KMS-11 (cell line): ENCODE measurements around the gene SHOC1.
"Not testable (repeated sequence)": the region's sequence is repeated elsewhere in the genome, so short reads cannot be mapped to it uniquely, and the experiment has no call there.

Experiments
- H2AFZ ChIP-seq: fragments of 200-600 bp; sonication (generic); 2 replicates; pipeline ENCODE4 v1.6.1; 2016; ENCODE audit warnings: antibody characterized with exemption, mixed run types, low read depth
- H3K27ac ChIP-seq: fragments of 200-600 bp; sonication (generic); 2 replicates; pipeline ENCODE4 v1.6.1; 2016; ENCODE audit warnings: mild to moderate bottlenecking, mixed run types
- H3K27me3 ChIP-seq: fragments of 200-600 bp; sonication (generic); 2 replicates; pipeline ENCODE4 v1.6.1; 2017; ENCODE audit warnings: mild to moderate bottlenecking, low read depth, mixed run types, moderate library complexity; ENCODE audit not compliant: insufficient read depth
- H3K36me3 ChIP-seq: fragments of 200-600 bp; sonication (generic); 2 replicates; pipeline ENCODE4 v1.6.1; 2017; ENCODE audit warnings: mild to moderate bottlenecking, mixed run types; ENCODE audit not compliant: insufficient read depth
- H3K4me1 ChIP-seq: fragments of 200-600 bp; sonication (generic); 2 replicates; pipeline ENCODE4 v1.6.1; 2016; ENCODE audit warnings: mild to moderate bottlenecking, low read depth, mixed run types; ENCODE audit not compliant: poor library complexity, severe bottlenecking
- H3K4me2 ChIP-seq: fragments of 200-600 bp; sonication (generic); 2 replicates; pipeline ENCODE4 v1.7.0; 2016; ENCODE audit warnings: mild to moderate bottlenecking, mixed run types
- H3K4me3 ChIP-seq: fragments of 200-600 bp; sonication (generic); IDR thresholded peaks from 2 replicates; pipeline ENCODE4 v1.6.1; 2017; ENCODE audit warnings: low read depth, low read length, mixed read lengths; ENCODE audit not compliant: insufficient read depth
- H3K79me2 ChIP-seq: fragments of 200-600 bp; sonication (generic); 2 replicates; pipeline ENCODE4 v1.6.1; 2016; ENCODE audit warnings: low read depth, mixed run types; ENCODE audit not compliant: insufficient read depth
- H3K9ac ChIP-seq: fragments of 200-600 bp; sonication (generic); 2 replicates; pipeline ENCODE4 v1.6.1; 2016; ENCODE audit warnings: mild to moderate bottlenecking, mixed run types
- H4K20me1 ChIP-seq: fragments of 200-600 bp; sonication (generic); 2 replicates; pipeline ENCODE4 v1.6.1; 2016; ENCODE audit warnings: mild to moderate bottlenecking, mixed run types; ENCODE audit not compliant: insufficient read depth
- TF ChIP-seq, protein P1 (sequence below): fragments of 200-600 bp; sonication (generic); conservative IDR thresholded peaks from 2 replicates; pipeline ENCODE4 v1.6.1; 2017; ENCODE audit warnings: low read depth, mild to moderate bottlenecking, antibody characterized with exemption, low read length, moderate library complexity, mixed read lengths

SHOC1 gene

DNA sequence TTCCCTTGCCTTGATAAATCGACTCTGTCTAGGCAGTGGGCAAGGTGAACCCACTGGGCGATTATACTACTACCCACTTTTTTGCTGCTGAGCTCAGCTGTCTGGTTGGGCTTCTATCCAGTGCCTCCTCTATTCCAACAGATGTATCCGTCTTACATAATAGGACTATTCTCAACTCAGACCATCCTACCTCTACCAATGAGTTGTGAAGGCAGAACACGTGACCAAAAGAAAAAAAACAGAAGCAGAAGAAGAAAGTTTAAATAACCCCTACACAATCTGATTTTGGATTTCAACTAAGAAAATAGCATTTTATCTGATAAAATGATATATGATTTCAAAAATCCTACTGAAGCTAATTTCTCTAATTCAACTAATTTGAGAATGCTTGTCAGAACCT lies 16.2 kb upstream of the SHOC1 start:
- Histone ChIP-seq H4K20me1 (no peaks in the 10 kb centered on the region), H2AFZ (no peak overlapping the region), H3K79me2 (no peaks in the 10 kb centered on the region), H3K27me3 (no peaks in the 10 kb centered on the region), H3K9ac (no peak overlapping the region), H3K36me3 (no peaks in the 10 kb centered on the region), H3K4me2 (no peak overlapping the region), H3K4me3 (no peak overlapping the region), H3K4me1 (no peaks in the 10 kb centered on the region), H3K27ac (no peak overlapping the region)
- TF ChIP-seq, protein P1, sequence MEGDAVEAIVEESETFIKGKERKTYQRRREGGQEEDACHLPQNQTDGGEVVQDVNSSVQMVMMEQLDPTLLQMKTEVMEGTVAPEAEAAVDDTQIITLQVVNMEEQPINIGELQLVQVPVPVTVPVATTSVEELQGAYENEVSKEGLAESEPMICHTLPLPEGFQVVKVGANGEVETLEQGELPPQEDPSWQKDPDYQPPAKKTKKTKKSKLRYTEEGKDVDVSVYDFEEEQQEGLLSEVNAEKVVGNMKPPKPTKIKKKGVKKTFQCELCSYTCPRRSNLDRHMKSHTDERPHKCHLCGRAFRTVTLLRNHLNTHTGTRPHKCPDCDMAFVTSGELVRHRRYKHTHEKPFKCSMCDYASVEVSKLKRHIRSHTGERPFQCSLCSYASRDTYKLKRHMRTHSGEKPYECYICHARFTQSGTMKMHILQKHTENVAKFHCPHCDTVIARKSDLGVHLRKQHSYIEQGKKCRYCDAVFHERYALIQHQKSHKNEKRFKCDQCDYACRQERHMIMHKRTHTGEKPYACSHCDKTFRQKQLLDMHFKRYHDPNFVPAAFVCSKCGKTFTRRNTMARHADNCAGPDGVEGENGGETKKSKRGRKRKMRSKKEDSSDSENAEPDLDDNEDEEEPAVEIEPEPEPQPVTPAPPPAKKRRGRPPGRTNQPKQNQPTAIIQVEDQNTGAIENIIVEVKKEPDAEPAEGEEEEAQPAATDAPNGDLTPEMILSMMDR: no peak

DNA sequence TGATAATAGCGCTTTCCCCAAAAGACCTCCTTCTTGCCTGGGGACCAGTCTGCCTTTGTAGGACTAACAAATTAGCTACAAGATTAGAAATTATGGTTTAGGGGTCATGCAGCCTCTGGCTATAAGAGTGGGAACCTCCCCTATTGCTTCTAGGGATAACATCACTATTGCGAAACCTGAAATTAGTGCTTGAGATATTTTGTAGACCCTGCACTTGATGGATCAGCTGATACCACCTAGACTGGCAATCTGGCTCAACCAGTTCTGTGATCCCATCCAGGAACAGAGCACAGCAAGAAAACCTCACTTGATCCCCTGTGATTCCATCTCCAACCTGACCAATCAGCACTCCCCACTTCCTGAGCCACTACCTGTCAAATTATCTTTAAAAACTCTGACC lies 15.7 kb upstream of the SHOC1 start:
- H2AFZ ChIP-seq, H3K79me2 ChIP-seq: not testable (repeated sequence)

DNA sequence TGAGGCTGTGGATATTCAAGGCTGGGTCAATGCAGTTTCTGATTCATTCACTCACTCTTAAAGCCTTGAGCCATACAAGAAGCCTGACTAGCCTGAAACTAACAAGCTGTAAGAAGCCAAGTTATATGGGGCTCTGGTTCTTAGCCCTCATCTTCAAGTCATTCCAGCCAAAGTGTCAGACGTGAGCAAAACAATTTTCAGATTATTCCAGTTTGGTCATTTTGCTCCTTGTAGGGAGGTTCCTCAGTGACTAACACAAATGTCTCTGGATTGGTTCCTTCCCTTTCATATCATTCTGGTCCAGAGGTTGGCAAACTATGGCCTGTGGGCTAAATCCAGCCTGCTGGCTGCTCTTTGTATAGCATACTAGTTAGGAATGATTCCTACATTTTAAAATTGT lies 12.5 kb upstream of the SHOC1 start:
- H3K36me3 ChIP-seq: no peaks in the 10 kb centered on the region
- no peak overlapping the region for H3K9ac ChIP-seq
- no peak overlapping the region for H2AFZ ChIP-seq
- H3K27ac ChIP-seq: no peak overlapping the region
- no peaks in the 10 kb centered on the region for H3K27me3 ChIP-seq
- H3K4me2 ChIP-seq: no peak overlapping the region
- no peaks in the 10 kb centered on the region for H3K4me1 ChIP-seq
- TF ChIP-seq, protein P1: no peak
- no peaks in the 10 kb centered on the region for H3K79me2 ChIP-seq
- H4K20me1 ChIP-seq: no peaks in the 10 kb centered on the region
- no peak overlapping the region for H3K4me3 ChIP-seq

More for the DNA sequence above, 15.7 kb upstream of the SHOC1 start:
- H3K9ac ChIP-seq, H3K4me3 ChIP-seq, H3K27ac ChIP-seq, H3K27me3 ChIP-seq, H3K4me2 ChIP-seq, H3K36me3 ChIP-seq, H3K4me1 ChIP-seq, H4K20me1 ChIP-seq: not testable (repeated sequence)

- no peaks in the 10 kb centered on the region for H4K20me1 ChIP-seq
- no peak overlapping the region for H3K4me3 ChIP-seq
- no peaks in the 10 kb centered on the region for H3K79me2 ChIP-seq
- no peaks in the 10 kb centered on the region for H3K4me1 ChIP-seq
- H3K27ac ChIP-seq: no peak overlapping the region
- H3K36me3 ChIP-seq: no peaks in the 10 kb centered on the region
- H3K9ac ChIP-seq: no peak overlapping the region
- TF ChIP-seq, protein P1: no peak
- no peak overlapping the region for H3K4me2 ChIP-seq
- no peak overlapping the region for H2AFZ ChIP-seq
- no peaks in the 10 kb centered on the region for H3K27me3 ChIP-seq
Measured at GRCh38 chr9:111806259-111806658, 11.5 kb upstream of the SHOC1 start.

- TF ChIP-seq, protein P1: no peak
- H2AFZ ChIP-seq: no peak overlapping the region
- H3K4me2 ChIP-seq: no peak overlapping the region
Measured at GRCh38 chr9:111805830-111806241, 11.1 kb upstream of the SHOC1 start.

More at GRCh38 chr9:111805830-111806241, 11.1 kb upstream of the SHOC1 start:
- no peaks in the 10 kb centered on the region for H3K4me1 ChIP-seq
- no peaks in the 10 kb centered on the region for H4K20me1 ChIP-seq
- H3K4me3 ChIP-seq: no peak overlapping the region
- no peaks in the 10 kb centered on the region for H3K27me3 ChIP-seq
- H3K9ac ChIP-seq: no peak overlapping the region
- no peaks in the 10 kb centered on the region for H3K36me3 ChIP-seq
- H3K27ac ChIP-seq: no peak overlapping the region
- no peaks in the 10 kb centered on the region for H3K79me2 ChIP-seq
